SK-N-DZ (cell line): ENCODE data around the gene KLHDC8B.
"Not testable (repeated sequence)": the region's sequence is repeated elsewhere in the genome, so short reads cannot be mapped to it uniquely, and the experiment has no call there.

Source experiments
- DNase-seq: peaks from one replicate; pipeline ENCODE4 v3.0.0-alpha.2; 2015; ENCODE audit warnings: low spot score

KLHDC8B gene

GRCh38 chr3:49183873-49184272, 12.5 kb downstream of the KLHDC8B start:
- DNase-seq: no peak

GRCh38 chr3:49191741-49192140, 20.3 kb downstream of the KLHDC8B start:
- no peak for DNase-seq

GRCh38 chr3:49198161-49198560, 26.8 kb downstream of the KLHDC8B start:
- DNase-seq: no peak

- DNase-seq: no peak
Observed at GRCh38 chr3:49198611-49199230, 27.3 kb downstream of the KLHDC8B start.

GRCh38 chr3:49199239-49199899, 28.0 kb downstream of the KLHDC8B start:
- no peak for DNase-seq

- no peak for DNase-seq
Observed at GRCh38 chr3:49199900-49200281, 28.5 kb downstream of the KLHDC8B start.

GRCh38 chr3:49213541-49213943, 42.1 kb downstream of the KLHDC8B start:
- DNase-seq: no peak

GRCh38 chr3:49213998-49214397, 42.6 kb downstream of the KLHDC8B start:
- DNase-seq: no peak

GRCh38 chr3:49216687-49217086, 45.3 kb downstream of the KLHDC8B start:
- not testable (repeated sequence) for DNase-seq

- not testable (repeated sequence) for DNase-seq
Observed at GRCh38 chr3:49217108-49217507, 45.7 kb downstream of the KLHDC8B start.

- no peak for DNase-seq
Observed at GRCh38 chr3:49217688-49218470, 46.5 kb downstream of the KLHDC8B start.

- not testable (repeated sequence) for DNase-seq
Observed at GRCh38 chr3:49218471-49218989, 47.1 kb downstream of the KLHDC8B start.

- no peak for DNase-seq
Observed at GRCh38 chr3:49219132-49219531, 47.7 kb downstream of the KLHDC8B start.

- not testable (repeated sequence) for DNase-seq
Observed at GRCh38 chr3:49220985-49221563, 49.7 kb downstream of the KLHDC8B start.

- DNase-seq: no peak
Observed at GRCh38 chr3:49222002-49222401, 50.6 kb downstream of the KLHDC8B start.
